ENCODE measurements around the gene SLC25A34.

- TF ChIP-seq, protein P1, sequence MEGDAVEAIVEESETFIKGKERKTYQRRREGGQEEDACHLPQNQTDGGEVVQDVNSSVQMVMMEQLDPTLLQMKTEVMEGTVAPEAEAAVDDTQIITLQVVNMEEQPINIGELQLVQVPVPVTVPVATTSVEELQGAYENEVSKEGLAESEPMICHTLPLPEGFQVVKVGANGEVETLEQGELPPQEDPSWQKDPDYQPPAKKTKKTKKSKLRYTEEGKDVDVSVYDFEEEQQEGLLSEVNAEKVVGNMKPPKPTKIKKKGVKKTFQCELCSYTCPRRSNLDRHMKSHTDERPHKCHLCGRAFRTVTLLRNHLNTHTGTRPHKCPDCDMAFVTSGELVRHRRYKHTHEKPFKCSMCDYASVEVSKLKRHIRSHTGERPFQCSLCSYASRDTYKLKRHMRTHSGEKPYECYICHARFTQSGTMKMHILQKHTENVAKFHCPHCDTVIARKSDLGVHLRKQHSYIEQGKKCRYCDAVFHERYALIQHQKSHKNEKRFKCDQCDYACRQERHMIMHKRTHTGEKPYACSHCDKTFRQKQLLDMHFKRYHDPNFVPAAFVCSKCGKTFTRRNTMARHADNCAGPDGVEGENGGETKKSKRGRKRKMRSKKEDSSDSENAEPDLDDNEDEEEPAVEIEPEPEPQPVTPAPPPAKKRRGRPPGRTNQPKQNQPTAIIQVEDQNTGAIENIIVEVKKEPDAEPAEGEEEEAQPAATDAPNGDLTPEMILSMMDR (IDR thresholded peaks at IDR 0.05; ENCODE audit: insufficient read depth, low read length), result no peak
- no peak for TF ChIP-seq GABPA (IDR thresholded peaks at IDR 0.05; ENCODE audit: low read depth)
- no peak for TF ChIP-seq REST (IDR thresholded peaks at IDR 0.05; ENCODE audit: insufficient replicate concordance, low read depth)
- no peak for TF ChIP-seq POLR2AphosphoS5 (IDR thresholded peaks at IDR 0.05; ENCODE audit: low read depth)
- TF ChIP-seq SPI1 (IDR thresholded peaks at IDR 0.05; ENCODE audit: borderline replicate concordance, low read depth), result no peak
Measured at GRCh38 chr1:15758343-15758931, 22.4 kb downstream of the SLC25A34 start, which contains the start of gene FBLIM1.

All from HL-60 (cell line).